Ishikawa (cell line): ENCODE results near the gene CEP68.

Source experiments
- CEBPB ChIP-seq: IDR thresholded peaks from 2 replicates; pipeline ENCODE4 v1.6.1; 2012
- EP300 ChIP-seq: IDR thresholded peaks from 2 replicates; pipeline ENCODE4 v1.6.1; 2012; ENCODE audit warnings: borderline replicate concordance
- NFIC ChIP-seq: IDR thresholded peaks from 2 replicates; pipeline ENCODE4 v1.6.1; 2012
- RAD21 ChIP-seq: IDR thresholded peaks from 2 replicates; pipeline ENCODE4 v1.6.1; 2012; ENCODE audit warnings: low read depth
- ZBTB7A ChIP-seq: IDR thresholded peaks from 2 replicates; pipeline ENCODE4 v1.6.1; 2012; ENCODE audit warnings: low read depth
- TF ChIP-seq, protein P1 (sequence below): IDR thresholded peaks from 2 replicates; pipeline ENCODE4 v1.6.1; 2012

DNA sequence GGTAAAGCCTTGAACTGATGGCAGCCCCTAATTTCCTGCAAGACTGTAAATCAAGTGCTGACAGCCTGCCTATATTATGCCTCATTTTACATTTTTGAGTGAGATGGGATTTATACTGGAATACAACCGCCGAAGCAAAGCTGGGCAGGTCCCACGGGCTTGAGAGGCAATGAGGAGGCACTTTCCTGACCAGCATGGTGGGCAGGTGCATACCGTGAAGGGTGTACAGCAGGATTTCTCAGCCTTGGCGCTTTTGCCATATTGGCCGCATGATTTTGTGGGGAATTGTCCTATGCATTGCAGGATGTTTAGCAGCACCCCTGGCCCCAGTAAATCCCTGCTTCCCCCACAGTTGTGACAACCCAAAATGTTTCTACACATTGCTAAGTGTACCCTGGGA is 22.8 kb downstream of the CEP68 start:
- TF ChIP-seq ZBTB7A (no peak), EP300 (no peak), NFIC (no peak), RAD21 (no peak), CEBPB (no peak)
- TF ChIP-seq, protein P1, sequence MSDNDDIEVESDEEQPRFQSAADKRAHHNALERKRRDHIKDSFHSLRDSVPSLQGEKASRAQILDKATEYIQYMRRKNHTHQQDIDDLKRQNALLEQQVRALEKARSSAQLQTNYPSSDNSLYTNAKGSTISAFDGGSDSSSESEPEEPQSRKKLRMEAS = no peak
